Neural cell (in vitro differentiated cells): ENCODE data around the gene GBE1.

Experiments
- EZH2 ChIP-seq: fragments of 200-600, 300-800 bp; shearing (Covaris generic), sonication (generic); IDR thresholded peaks from 2 replicates; pipeline ENCODE4 v1.6.1; 2014; ENCODE audit warnings: antibody characterized with exemption, low read length, borderline replicate concordance, mild to moderate bottlenecking; ENCODE audit not compliant: insufficient read depth, poor library complexity, severe bottlenecking
- RAD21 ChIP-seq: fragments of 450-650 bp; conservative IDR thresholded peaks from 2 replicates; pipeline ENCODE4 v1.6.1; 2014; ENCODE audit warnings: antibody characterized with exemption, mild to moderate bottlenecking, moderate library complexity
- TF ChIP-seq, protein P1 (sequence below): fragments of 450-650 bp; IDR thresholded peaks from 2 replicates; pipeline ENCODE4 v1.5.1; 2014; ENCODE audit warnings: antibody characterized with exemption, mild to moderate bottlenecking, moderate library complexity; ENCODE audit not compliant: poor library complexity, severe bottlenecking

GRCh38 chr3:81764665-81765064 is 3.2 kb upstream of the GBE1 start:
- TF ChIP-seq, protein P1, sequence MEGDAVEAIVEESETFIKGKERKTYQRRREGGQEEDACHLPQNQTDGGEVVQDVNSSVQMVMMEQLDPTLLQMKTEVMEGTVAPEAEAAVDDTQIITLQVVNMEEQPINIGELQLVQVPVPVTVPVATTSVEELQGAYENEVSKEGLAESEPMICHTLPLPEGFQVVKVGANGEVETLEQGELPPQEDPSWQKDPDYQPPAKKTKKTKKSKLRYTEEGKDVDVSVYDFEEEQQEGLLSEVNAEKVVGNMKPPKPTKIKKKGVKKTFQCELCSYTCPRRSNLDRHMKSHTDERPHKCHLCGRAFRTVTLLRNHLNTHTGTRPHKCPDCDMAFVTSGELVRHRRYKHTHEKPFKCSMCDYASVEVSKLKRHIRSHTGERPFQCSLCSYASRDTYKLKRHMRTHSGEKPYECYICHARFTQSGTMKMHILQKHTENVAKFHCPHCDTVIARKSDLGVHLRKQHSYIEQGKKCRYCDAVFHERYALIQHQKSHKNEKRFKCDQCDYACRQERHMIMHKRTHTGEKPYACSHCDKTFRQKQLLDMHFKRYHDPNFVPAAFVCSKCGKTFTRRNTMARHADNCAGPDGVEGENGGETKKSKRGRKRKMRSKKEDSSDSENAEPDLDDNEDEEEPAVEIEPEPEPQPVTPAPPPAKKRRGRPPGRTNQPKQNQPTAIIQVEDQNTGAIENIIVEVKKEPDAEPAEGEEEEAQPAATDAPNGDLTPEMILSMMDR: no peak
- TF ChIP-seq EZH2: no peak
- no peak for TF ChIP-seq RAD21
